ENCODE data around the gene WIPI1.
"Not testable (repeated sequence)": the region's sequence is repeated elsewhere in the genome, so short reads cannot be mapped to it uniquely, and the experiment has no call there.

The WIPI1 gene

GRCh38 chr17:68457168-68457538, at the start of gene WIPI1:
TSS of gene WIPI1 (minus strand) at chr17:68457496. CDS start at chr17:68457421, 75 bp downstream.
- DNase-seq (ENCODE audit: low read depth in 2 of 2), result no peak

- DNase-seq (ENCODE audit: low read depth in 2 of 2), result no peak
These were observed 48.7 kb upstream of the WIPI1 start for GRCh38 chr17:68505951-68506350.

- DNase-seq (ENCODE audit: low read depth in 2 of 2), result no peak
These were observed 43.8 kb upstream of the WIPI1 start for GRCh38 chr17:68501074-68501473.

GRCh38 chr17:68499587-68499986, 42.3 kb upstream of the WIPI1 start:
- no peak for DNase-seq (ENCODE audit: low read depth in 2 of 2)

- no peak for DNase-seq (ENCODE audit: low read depth in 2 of 2)
These were observed 41.4 kb upstream of the WIPI1 start for GRCh38 chr17:68498479-68499326.

- DNase-seq (ENCODE audit: low read depth in 2 of 2), result no peak
These were observed 40.6 kb upstream of the WIPI1 start for GRCh38 chr17:68497885-68498319.

- no peak for DNase-seq (ENCODE audit: low read depth in 2 of 2)
These were observed 37.8 kb upstream of the WIPI1 start for GRCh38 chr17:68495081-68495480.

- DNase-seq (ENCODE audit: low read depth in 2 of 2), result not testable (repeated sequence)
These were observed 35.2 kb upstream of the WIPI1 start for GRCh38 chr17:68492394-68493054.

GRCh38 chr17:68491381-68492231, 34.3 kb upstream of the WIPI1 start:
- DNase-seq (ENCODE audit: low read depth in 2 of 2), result no peak

GRCh38 chr17:68489919-68490318, 32.6 kb upstream of the WIPI1 start:
- DNase-seq (ENCODE audit: low read depth in 2 of 2), result no peak

- DNase-seq (ENCODE audit: low read depth in 2 of 2), result no peak
These were observed 27.2 kb upstream of the WIPI1 start for GRCh38 chr17:68484458-68484857.

- no peak for DNase-seq (ENCODE audit: low read depth in 2 of 2)
These were observed 25.3 kb upstream of the WIPI1 start for GRCh38 chr17:68482576-68483041.

- DNase-seq (ENCODE audit: low read depth in 2 of 2), result no peak
These were observed 23.6 kb upstream of the WIPI1 start for GRCh38 chr17:68480885-68481284.

- DNase-seq (ENCODE audit: low read depth in 2 of 2), result no peak
These were observed 13.7 kb upstream of the WIPI1 start for GRCh38 chr17:68470961-68471360.

- DNase-seq (ENCODE audit: low read depth in 2 of 2), result no peak
These were observed 11.5 kb upstream of the WIPI1 start for GRCh38 chr17:68468788-68469187.

GRCh38 chr17:68468334-68468733, 11.0 kb upstream of the WIPI1 start:
- no peak for DNase-seq (ENCODE audit: low read depth in 2 of 2)

GRCh38 chr17:68463211-68464019, 6.1 kb upstream of the WIPI1 start:
- no peak for DNase-seq (ENCODE audit: low read depth in 2 of 2)

GRCh38 chr17:68462381-68463210, 5.3 kb upstream of the WIPI1 start:
- DNase-seq (ENCODE audit: low read depth in 2 of 2), result peak; percentile 46 to 59

- peak; percentile 17 to 26 for DNase-seq (ENCODE audit: low read depth in 2 of 2)
These were observed 4.3 kb upstream of the WIPI1 start for GRCh38 chr17:68461589-68461988.

GRCh38 chr17:68461122-68461539, 3.8 kb upstream of the WIPI1 start:
- DNase-seq (ENCODE audit: low read depth in 2 of 2), result no peak

Measured in stimulated activated CD4-positive, alpha-beta T cell treated with anti-CD3 and anti-CD28 coated beads, Interleukin-4, amount 100 ng/mL, for 48 hours (primary cell).